Neutrophil (primary cell): ENCODE data around the gene CCDC107.

Source experiments
- H3K27ac ChIP-seq: fragments of 200-600 bp; sonication (generic); 2 replicates; pipeline ENCODE4 v1.5.1; 2016; ENCODE audit warnings: mild to moderate bottlenecking, moderate library complexity
- H3K27me3 ChIP-seq: fragments of 200-600 bp; sonication (generic); 2 replicates; pipeline ENCODE4 v1.6.0; 2016; ENCODE audit warnings: mild to moderate bottlenecking
- H3K36me3 ChIP-seq: fragments of 200-600 bp; sonication (generic); 2 replicates; pipeline ENCODE4 v1.5.1; 2017
- H3K4me1 ChIP-seq, 2 experiments: fragments of 200-600 bp in 1 of 2; sonication (generic) in 1 of 2; 1 replicate in 1 of 2; 2 replicates in 1 of 2; pipeline versions ENCODE4 v1.5.1 to v1.6.1; 2013 to 2016; ENCODE audit warnings: low read depth in 1 of 2, low read length in 1 of 2, mild to moderate bottlenecking in 1 of 2, moderate library complexity in 1 of 2; ENCODE audit not compliant: control insufficient read depth in 1 of 2, insufficient read depth in 1 of 2
- H3K4me3 ChIP-seq, 2 experiments: fragments of 200-600 bp in 1 of 2; sonication (generic) in 1 of 2; 1 replicate in 1 of 2; 2 replicates in 1 of 2; pipeline ENCODE4 v1.5.1; 2013 to 2016; ENCODE audit warnings: low read depth in 1 of 2, low read length in 1 of 2, mild to moderate bottlenecking in 1 of 2, moderate library complexity in 1 of 2
- H3K9me3 ChIP-seq: fragments of 200-600 bp; sonication (generic); 2 replicates; pipeline ENCODE4 v1.5.1; 2016
- TF ChIP-seq, protein P1 (sequence below): fragments of 200-600 bp; sonication (generic); IDR thresholded peaks from 2 replicates; pipeline ENCODE4 v1.5.1; 2016; ENCODE audit warnings: antibody characterized with exemption

The CCDC107 gene

DNA sequence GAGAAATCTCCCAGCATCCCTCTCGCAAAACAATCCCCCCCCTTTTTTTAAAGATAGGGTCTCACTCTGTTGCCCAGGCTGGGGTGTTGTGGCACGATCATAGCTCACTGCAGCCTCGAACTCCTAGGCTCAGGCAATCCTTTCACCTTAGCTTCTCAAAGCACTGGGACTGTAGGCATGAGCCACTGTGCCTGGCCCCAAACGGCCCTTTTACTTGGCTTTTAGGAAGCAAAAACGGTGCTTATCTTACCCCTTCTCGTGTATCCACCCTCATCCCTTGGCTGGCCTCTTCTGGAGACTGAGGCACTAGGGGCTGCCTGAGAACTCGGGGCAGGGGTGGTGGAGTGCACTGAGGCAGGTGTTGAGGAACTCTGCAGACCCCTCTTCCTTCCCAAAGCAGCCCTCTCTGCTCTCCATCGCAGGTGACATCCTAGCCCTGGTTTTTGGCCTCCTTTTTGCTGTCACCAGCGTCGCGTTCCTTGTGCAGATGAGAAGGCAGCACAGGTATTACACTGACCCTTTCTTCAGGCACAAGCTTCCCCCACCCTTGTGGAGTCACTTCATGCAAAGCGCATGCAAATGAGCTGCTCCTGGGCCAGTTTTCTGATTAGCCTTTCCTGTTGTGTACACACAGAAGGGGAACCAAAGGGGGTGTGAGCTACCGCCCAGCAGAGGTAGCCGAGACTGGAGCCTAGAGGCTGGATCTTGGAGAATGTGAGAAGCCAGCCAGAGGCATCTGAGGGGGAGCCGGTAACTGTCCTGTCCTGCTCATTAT, 22.4 kb downstream of the CCDC107 start:
- no peaks in the 10 kb centered on the region for H3K36me3 ChIP-seq
- H3K9me3 ChIP-seq: no peaks in the 10 kb centered on the region
- H3K27ac ChIP-seq: no peak overlapping the region
- no peak overlapping the region for H3K4me3 ChIP-seq
- peaks cover 18% of the 10 kb centered on the region for H3K27me3 ChIP-seq
- TF ChIP-seq, protein P1, sequence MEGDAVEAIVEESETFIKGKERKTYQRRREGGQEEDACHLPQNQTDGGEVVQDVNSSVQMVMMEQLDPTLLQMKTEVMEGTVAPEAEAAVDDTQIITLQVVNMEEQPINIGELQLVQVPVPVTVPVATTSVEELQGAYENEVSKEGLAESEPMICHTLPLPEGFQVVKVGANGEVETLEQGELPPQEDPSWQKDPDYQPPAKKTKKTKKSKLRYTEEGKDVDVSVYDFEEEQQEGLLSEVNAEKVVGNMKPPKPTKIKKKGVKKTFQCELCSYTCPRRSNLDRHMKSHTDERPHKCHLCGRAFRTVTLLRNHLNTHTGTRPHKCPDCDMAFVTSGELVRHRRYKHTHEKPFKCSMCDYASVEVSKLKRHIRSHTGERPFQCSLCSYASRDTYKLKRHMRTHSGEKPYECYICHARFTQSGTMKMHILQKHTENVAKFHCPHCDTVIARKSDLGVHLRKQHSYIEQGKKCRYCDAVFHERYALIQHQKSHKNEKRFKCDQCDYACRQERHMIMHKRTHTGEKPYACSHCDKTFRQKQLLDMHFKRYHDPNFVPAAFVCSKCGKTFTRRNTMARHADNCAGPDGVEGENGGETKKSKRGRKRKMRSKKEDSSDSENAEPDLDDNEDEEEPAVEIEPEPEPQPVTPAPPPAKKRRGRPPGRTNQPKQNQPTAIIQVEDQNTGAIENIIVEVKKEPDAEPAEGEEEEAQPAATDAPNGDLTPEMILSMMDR: no peak
- H3K4me1 ChIP-seq: peaks cover 4 to 9% of the 10 kb centered on the region in 2 experiments

DNA sequence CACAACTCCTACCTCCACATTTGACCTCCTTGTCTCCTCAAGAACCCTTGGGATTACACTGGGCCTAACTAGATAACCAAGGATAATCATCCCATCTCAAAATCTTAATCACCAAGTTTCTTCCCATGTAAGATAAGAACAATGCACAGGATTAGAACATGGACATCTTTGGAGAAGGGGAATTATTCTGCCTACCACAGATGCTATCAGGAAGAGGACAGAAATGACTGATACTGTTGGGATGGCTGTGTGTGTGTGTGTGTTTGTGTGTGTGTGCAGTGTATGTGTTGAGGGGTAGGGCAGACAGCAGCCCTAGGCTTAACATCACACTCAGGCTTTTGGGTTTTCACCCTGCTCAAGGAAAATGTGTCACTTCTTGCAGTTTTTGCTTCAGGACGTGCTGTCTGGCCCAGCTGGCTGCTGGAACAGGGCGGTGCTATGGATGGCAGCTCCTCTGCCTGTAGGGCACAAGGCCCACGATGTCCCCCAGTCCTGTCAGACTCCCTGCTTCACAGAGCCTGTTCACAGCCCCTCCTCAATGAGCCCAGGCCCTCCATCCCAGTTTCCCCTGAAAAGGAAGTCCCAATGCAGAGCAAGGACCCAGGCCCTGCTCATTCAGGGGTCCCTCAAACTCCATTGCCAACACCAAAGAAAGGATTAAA, 23.4 kb downstream of the CCDC107 start:
- Histone ChIP-seq H3K27me3 (peaks cover 8% of the 10 kb centered on the region), H3K27ac (no peak overlapping the region), H3K36me3 (no peaks in the 10 kb centered on the region), H3K4me3 (no peak overlapping the region), H3K4me1 (no peaks in the 10 kb centered on the region), H3K9me3 (no peaks in the 10 kb centered on the region)
- TF ChIP-seq, protein P1: no peak

DNA sequence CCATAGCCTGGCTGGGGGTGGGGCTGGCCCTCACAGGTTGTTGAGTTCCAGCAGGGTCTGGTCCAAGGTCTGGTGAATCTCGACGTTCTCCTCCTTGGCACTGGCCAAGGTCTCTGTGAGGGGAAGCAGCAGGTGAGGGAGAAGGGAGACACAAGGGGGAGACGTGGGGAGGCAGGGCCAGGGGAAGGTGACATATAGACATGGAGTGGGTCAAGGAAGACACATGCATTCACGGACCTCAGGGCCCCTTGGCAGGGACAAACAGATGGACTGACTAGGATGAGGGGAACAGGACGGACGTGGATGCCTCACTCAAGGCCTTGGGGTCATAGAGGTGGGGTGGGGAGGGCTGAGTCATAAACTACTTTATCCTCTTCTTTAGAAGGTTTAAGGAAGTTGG, 24.0 kb downstream of the CCDC107 start:
- Histone ChIP-seq H3K4me1 (no peaks in the 10 kb centered on the region), H3K27ac (no peak overlapping the region), H3K4me3 (no peak overlapping the region), H3K27me3 (peaks cover 3% of the 10 kb centered on the region), H3K9me3 (no peaks in the 10 kb centered on the region), H3K36me3 (no peaks in the 10 kb centered on the region)
- TF ChIP-seq, protein P1: no peak

DNA sequence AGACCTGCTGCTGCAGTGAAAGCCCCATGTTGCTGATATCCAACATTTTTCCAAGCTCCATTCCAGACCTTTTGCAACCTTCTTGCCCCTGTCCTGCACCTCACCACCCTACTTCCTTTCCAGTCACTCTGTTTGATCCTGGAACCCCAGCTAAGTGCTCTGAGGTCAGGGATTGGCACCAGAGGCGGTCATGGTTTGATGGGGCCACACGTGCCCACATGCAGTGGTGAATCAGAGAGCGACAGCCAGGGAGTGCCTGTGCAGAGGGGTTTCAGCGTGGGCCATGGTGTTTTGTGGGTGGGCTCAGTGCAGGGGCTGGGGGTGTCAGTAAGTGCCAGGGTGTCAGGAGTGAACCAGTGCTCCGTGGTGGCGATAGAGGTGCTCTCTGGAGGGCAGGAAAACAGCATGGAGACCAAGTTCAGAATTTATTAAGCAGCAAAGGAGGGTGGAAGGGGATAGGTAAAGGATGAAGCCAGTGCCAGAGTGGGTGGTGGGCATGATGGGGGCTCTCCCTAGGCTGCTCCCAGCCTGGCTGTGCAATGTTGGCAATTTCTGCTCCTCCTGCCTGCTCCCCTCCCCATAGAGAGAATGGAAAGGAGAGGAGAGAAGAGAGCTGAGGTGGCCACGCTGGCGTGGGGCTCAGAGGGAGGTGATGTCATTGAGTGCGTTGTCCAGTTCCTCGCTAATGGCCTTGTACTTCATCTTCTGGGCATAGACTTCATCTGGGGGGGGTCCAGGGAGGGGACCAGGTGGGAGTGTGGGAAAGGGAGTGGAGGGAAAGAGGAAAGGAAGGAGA, 24.6 kb downstream of the CCDC107 start:
- Histone ChIP-seq H3K27me3 (no peaks in the 10 kb centered on the region), H3K4me3 (no peak overlapping the region), H3K36me3 (no peaks in the 10 kb centered on the region), H3K9me3 (no peaks in the 10 kb centered on the region), H3K4me1 (no peaks in the 10 kb centered on the region), H3K27ac (no peak overlapping the region)
- TF ChIP-seq, protein P1: no peak

DNA sequence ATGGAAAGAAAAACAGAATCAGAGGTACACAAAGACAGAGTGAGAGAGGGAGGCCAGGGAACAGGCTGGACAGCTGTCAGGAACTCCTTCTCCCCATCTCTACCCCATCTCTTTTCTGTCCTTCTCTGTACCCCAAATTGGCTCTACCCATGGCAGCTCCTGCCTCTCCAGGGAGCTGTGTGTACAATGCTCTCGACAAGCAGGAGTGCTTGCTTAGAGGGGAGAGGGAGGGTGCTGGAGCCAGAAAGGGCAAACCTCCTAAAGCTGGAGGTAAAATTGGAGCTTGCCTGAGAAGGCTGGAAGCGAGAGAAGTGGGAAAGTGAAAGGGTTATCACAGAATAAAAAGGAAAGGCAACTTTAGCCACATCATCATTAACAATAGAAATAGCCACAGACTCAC, 25.2 kb downstream of the CCDC107 start:
- TF ChIP-seq, protein P1: no peak
- peaks cover 4% of the 10 kb centered on the region for H3K27me3 ChIP-seq
- H3K36me3 ChIP-seq: no peaks in the 10 kb centered on the region

More for the DNA sequence above, 25.2 kb downstream of the CCDC107 start:
- Histone ChIP-seq H3K4me3 (no peak overlapping the region), H3K4me1 (no peaks in the 10 kb centered on the region), H3K9me3 (no peaks in the 10 kb centered on the region), H3K27ac (no peak overlapping the region)
